ENCODE measurements around the gene ECE1. TPM values are rescaled to one million over a fixed set of nuclear protein-coding genes. Genes with fewer than 3 reads are reported as not detected.

ECE1 gene
- total RNA-seq, 3 donors from 2014 or later = 121 to 168 (median 149) TPM

DNA sequence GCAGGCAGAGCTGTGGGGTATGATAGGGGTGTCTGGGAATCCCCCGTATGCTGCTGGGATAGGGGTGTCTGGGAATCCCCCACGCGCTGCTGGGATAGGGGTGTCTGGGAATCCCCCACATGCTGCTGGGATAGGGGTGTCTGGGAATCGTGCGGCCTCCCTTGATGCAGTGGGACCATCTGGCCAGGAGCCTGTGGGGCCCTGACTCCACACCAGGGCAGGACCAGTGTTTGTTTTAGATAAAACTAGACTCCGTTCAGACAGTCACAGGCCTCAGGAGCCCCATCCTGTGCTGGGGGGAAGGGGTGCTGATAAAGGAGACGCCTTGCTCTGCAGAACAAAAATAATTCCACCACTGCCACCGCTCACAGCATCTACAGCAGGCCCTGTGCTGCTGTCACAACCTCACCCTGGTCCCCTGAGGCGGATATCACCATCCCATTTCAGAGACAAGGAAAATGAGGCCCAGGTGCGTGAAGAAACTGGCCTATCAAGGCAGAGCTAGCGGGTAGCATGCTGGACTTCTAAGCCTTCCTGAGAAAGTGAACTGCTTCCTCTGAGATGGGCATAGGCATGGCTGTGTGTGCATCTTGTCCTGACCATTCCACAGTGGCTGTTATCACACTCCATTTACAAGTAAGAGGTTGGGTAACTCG lies 24.0 kb downstream of the ECE1 start:
- H3K36me3 Mint-ChIP-seq (ENCODE audit: insufficient read depth) = peaks cover 39% of the 10 kb centered on the region

DNA sequence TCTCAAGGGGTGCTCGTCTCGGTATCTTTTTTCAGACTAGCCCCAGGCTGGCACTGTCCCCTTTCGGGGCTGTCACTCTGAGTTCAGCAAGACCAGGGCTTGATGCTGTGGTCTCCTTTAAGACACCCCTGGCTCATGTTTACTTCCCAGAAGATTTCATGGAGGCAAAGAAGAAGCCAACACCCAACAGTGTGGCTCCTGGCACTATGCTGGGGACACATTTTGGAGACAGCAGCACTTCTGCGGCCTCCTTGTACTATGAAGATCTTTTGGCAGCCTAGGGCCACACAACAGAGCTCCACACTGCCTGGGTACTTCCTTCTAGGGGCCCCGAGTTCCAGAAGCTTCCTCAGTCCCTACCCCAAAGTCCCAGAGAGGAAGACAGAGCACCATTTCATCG lies 24.6 kb downstream of the ECE1 start:
- H3K36me3 Mint-ChIP-seq (ENCODE audit: insufficient read depth) = peaks cover 43% of the 10 kb centered on the region
- no peaks in the 10 kb centered on the region for H3K27me3 Mint-ChIP-seq (ENCODE audit: low read depth)
- DNase-seq = no peak
- no peak overlapping the region for H3K4me3 Mint-ChIP-seq
- H3K9me3 Mint-ChIP-seq = no peaks in the 10 kb centered on the region
- no peak for ATAC-seq
- peaks cover 30% of the 10 kb centered on the region for H3K4me1 Mint-ChIP-seq (ENCODE audit: low read depth)

More for the DNA sequence above, 24.0 kb downstream of the ECE1 start:
- peaks cover 26% of the 10 kb centered on the region for H3K4me1 Mint-ChIP-seq (ENCODE audit: low read depth)
- H3K4me3 Mint-ChIP-seq = no peak overlapping the region
- ATAC-seq (no peak), DNase-seq (no peak)
- no peaks in the 10 kb centered on the region for H3K9me3 Mint-ChIP-seq
- H3K27me3 Mint-ChIP-seq (ENCODE audit: low read depth) = no peaks in the 10 kb centered on the region

DNA sequence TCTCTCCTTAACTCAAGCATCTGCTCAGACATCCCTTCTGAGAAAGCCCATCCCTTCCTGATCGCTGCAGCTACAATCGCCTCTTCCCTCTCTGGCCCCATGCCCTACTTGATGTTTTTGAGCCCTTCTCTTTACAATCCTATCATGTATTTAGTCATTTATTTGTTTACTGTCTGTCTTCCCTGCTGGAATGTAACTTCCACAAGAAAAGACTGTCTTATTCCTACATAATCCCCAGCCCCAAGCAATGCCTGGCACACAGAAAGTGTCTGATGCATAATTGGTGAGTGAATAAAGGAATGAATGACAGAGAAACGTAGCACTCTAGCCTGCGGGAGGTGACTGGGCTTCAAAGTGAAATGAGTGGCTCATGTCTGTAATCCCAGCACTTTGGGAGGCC lies 25.4 kb downstream of the ECE1 start:
- Mint-ChIP-seq H3K9me3 (no peaks in the 10 kb centered on the region), H3K36me3 (ENCODE audit: insufficient read depth) (peaks cover 43% of the 10 kb centered on the region)
- ATAC-seq = no peak

DNA sequence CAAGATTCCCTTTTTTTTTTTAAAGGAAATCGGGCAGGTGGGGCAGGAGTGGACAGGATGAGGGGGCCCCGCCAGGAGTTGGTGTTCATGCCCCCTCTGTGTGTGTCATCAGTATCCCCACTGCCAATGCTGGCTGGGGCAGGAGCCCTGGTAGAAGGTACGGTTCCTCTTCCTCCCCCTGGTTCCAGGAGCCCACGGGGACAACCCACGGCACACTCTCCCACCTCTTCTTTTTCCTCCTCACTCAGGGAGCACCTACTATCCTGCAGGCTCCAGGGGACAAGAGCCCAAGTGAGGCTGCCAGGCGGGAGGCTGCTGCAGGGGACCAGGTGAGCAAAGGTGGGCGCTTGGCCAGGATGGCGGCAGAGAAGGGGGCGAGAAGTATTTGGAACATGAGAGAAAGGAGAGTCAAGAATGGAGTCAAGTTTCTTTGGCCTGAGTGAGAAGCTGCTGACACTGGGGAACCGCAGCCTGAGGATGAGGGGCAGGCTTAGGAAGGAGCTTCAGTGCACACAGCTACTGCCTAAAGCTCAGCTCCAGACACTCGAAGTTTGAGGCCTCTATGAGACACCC lies 26.5 kb downstream of the ECE1 start:
- H3K36me3 Mint-ChIP-seq (ENCODE audit: insufficient read depth) = peaks cover 44% of the 10 kb centered on the region
- no peak for DNase-seq
- ATAC-seq = no peak
- no peaks in the 10 kb centered on the region for H3K27me3 Mint-ChIP-seq (ENCODE audit: low read depth)
- no peak overlapping the region for H3K4me3 Mint-ChIP-seq
- no peaks in the 10 kb centered on the region for H3K9me3 Mint-ChIP-seq
- H3K4me1 Mint-ChIP-seq (ENCODE audit: low read depth) = peaks cover 41% of the 10 kb centered on the region

More for the DNA sequence above, 25.4 kb downstream of the ECE1 start:
- DNase-seq = no peak
- Mint-ChIP-seq H3K4me3 (no peak overlapping the region), H3K27me3 (ENCODE audit: low read depth) (no peaks in the 10 kb centered on the region), H3K4me1 (ENCODE audit: low read depth) (peaks cover 29% of the 10 kb centered on the region)

DNA sequence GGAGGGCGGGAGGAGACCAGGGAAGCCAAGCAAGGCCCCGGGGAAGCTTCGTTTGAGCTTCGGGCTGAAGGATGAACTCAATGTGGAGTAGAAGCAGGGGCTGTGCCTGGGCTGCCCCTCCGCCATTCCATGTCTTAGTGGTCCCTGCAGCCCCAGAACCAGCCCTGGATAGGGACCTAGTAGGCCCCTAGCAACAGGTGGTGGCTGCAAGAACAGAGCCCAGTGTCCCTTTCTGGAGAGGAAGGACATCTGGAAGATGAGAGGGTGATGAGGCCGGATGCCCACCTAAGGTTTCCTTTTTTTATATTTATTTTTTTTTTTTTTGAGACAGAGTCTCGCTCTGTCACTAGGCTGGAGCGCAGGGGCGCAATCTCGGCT lies 27.2 kb downstream of the ECE1 start:
- Mint-ChIP-seq H3K4me3 (no peak overlapping the region), H3K36me3 (ENCODE audit: insufficient read depth) (peaks cover 48% of the 10 kb centered on the region), H3K27me3 (ENCODE audit: low read depth) (no peaks in the 10 kb centered on the region), H3K4me1 (ENCODE audit: low read depth) (peaks cover 48% of the 10 kb centered on the region), H3K9me3 (no peaks in the 10 kb centered on the region)
- DNase-seq (no peak), ATAC-seq (no peak)

DNA sequence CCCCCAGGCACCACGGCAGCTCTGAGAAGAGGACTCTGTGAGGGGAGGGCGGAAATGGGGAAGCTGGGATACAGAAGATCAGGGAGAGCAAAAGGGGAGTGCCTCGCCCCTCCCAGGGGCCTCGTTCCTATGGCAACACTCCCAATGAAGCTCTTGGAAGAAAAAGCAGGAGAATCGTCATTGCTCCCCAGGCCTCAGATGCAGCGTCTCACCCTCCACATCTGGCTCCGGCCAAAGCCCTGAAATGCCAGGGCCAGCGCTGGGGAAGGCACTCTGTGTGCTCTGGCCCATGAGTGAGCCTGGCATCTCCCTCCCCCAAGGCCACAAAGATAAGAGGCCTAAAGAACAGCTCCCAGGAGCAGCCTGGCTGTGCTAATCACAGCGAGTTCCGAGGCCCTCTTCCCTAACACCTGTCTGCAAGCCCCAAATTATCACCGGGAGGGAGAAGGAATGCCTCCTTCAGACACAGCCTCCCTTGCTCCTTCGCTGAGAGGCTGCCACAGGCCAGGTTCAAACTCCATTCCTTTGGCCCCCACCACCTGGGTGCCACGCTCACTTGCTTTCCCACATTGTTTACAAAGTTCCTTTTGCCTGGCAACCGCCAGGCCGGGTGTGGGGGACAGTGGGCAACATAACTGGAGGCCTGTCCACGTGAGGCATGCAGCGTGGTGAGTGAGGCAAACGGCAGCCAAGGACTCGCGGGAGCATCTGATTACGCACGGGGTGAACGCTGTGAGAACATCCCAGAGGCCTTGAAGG lies 27.8 kb downstream of the ECE1 start:
- H3K4me3 Mint-ChIP-seq = no peak overlapping the region
- ATAC-seq (no peak), DNase-seq (no peak)
- peaks cover 46% of the 10 kb centered on the region for H3K36me3 Mint-ChIP-seq (ENCODE audit: insufficient read depth)
- no peaks in the 10 kb centered on the region for H3K27me3 Mint-ChIP-seq (ENCODE audit: low read depth)
- peaks cover 51% of the 10 kb centered on the region for H3K4me1 Mint-ChIP-seq (ENCODE audit: low read depth)
- H3K9me3 Mint-ChIP-seq = no peaks in the 10 kb centered on the region

DNA sequence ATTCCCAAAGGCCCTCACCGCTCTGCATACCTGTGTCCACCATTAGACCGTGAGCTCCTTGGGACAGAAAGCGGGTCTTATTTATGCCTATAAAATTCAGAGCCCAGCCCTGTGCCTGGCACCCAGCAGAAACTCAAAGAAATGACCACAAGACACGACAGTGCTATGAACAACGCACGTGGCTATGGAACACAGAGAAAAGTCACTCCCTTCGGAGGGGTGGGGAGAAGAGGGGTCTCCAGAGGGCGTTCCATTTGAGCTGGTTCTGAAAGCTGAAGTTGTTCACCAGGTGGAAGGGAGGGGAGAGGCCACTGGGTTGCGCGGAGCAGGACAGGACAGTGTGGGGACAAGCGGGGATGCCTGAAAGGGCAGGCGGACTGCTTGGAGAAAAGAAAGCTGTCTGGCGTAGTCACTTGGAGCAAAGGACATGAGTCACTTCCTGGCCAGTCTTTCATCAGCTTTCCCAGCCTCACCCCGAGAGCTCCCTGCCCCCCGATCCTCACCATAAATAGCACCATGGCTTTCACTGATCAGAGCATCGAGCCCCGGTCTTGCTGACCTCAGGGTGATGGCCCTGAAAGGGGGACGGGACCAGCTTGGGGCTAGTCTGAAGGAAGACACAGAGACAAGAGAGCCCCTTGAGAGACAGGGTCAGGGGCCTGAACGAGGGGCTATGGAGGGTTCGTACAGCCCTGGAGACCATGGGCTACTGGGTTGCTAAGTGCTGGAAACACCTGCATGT lies 28.5 kb downstream of the ECE1 start:
- H3K4me1 Mint-ChIP-seq (ENCODE audit: low read depth) = peaks cover 51% of the 10 kb centered on the region
- DNase-seq (no peak), ATAC-seq (peak in 1 of 2 donors; percentile 9)
- H3K27me3 Mint-ChIP-seq (ENCODE audit: low read depth) = no peaks in the 10 kb centered on the region
- H3K9me3 Mint-ChIP-seq = no peaks in the 10 kb centered on the region
- peaks cover 41% of the 10 kb centered on the region for H3K36me3 Mint-ChIP-seq (ENCODE audit: insufficient read depth)
- no peak overlapping the region for H3K4me3 Mint-ChIP-seq

DNA sequence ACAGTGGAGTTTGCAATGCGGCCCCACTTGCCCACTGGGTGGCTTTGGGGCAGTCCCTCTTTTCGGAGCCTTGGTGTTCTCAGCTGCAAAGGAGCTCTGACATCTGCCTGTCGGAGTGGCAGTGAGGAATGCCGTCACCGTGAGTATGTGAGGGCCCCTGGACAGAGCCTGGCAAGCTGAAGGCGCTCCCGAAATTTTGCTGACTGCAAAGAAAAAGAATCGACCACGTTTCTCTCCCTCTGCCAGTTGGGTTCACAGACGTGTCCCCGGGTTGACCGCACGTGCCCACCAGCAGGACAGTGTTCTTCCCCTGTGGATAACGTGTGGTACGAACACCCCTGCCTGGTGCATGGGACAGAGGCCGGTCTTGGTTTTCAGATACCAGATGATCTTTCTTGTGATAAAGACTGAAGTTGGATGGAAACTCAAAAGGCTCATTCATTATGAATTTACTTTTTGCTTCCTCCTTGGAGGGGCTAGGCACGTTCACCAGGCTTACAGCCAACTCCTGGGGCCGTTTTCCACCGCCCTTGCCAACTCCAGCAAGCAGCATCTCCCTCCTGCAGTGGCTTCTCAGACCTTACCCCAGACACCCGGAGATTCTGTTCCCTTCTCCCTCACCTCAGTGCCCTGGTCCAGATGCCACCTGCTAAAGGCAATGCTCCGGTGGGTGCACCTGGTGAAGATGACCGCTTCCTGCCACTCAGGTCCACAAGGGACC lies 29.7 kb downstream of the ECE1 start:
- DNase-seq (no peak), ATAC-seq (no peak)
- peaks cover 43% of the 10 kb centered on the region for H3K36me3 Mint-ChIP-seq (ENCODE audit: insufficient read depth)
- H3K9me3 Mint-ChIP-seq = no peaks in the 10 kb centered on the region
- H3K4me1 Mint-ChIP-seq (ENCODE audit: low read depth) = peaks cover 51% of the 10 kb centered on the region
- H3K27me3 Mint-ChIP-seq (ENCODE audit: low read depth) = no peaks in the 10 kb centered on the region
- no peak overlapping the region for H3K4me3 Mint-ChIP-seq

DNA sequence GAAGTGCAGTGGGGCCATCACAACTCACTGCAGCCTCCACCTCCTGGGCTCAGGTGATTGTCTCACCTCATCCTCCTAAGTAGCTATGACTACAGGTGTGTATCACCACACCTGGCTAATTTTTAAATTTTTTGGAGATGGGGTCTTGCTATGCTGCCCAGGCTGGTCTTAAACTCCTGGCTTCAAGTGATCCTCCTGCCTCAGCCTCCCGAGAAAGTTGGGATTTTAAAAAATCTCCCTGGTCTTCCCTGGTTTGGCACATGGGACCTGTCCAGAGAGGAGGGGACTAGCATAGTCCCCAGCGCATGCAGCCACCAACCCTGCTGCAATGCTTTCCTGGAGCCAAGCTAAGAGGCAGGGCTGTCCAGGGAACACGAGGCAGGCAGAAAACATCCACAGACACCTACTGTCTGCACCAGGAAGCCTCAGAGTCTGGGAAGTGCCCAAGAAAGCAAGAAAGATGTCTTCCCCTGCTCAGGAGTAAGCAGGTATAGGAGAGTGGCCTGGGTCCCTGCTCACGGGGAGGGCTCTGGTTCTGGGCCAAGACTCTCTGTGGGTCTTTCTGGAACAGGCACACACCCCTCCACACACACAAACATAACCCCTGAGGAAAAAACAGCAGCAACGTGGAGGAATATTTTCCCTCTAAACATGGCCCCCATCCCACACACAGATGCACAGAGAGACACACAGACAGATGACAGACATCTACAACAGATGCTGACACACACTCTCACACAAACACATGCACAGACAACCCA lies 30.8 kb downstream of the ECE1 start:
- DNase-seq (no peak), ATAC-seq (no peak)
- Mint-ChIP-seq H3K4me1 (ENCODE audit: low read depth) (peaks cover 51% of the 10 kb centered on the region), H3K36me3 (ENCODE audit: insufficient read depth) (peaks cover 47% of the 10 kb centered on the region), H3K4me3 (no peak overlapping the region), H3K27me3 (ENCODE audit: low read depth) (no peaks in the 10 kb centered on the region), H3K9me3 (no peaks in the 10 kb centered on the region)

DNA sequence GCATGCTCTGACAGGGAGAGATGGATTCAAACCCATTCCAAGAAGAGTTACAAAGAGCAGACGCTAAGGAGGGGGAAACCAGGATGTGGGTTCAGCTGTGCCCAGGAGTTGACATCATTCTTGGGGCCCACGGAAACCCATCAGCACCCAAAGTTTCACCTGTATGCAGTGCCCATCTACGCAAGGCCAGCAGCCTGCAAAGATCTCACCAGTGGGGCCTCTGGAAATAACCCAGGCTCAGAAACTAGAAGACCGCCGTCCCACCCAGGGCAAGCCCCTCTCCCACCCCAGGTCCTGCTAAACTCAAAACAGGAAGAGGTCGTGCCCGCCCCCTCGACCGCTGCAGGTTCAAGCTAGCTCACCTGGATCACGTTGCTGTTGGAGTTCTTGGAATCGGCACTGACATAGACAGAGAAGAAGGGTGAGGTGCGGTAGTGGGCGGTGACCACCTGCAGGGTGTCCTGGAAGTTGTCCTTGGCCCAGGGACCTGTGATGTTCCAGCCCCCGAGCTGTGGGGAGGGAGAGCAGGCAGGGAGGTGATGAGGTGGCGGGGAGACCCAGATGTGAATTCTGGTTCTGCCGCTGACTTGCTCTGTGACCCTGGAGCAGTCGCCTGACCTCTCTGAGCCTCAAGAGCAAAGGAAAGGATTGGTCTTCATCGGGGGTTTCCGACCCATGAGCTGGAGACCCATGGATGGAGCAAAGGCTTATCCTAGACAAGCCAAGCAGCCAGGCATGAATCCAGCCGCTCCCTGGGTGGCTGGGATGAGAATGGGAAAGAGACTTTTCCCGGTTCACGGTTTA lies 31.7 kb downstream of the ECE1 start:
- Mint-ChIP-seq H3K4me3 (peak overlapping the region; percentile 8), H3K27me3 (ENCODE audit: low read depth) (no peaks in the 10 kb centered on the region), H3K36me3 (ENCODE audit: insufficient read depth) (peaks cover 47% of the 10 kb centered on the region), H3K9me3 (no peaks in the 10 kb centered on the region), H3K4me1 (ENCODE audit: low read depth) (peaks cover 50% of the 10 kb centered on the region)
- peak; percentile 26 to 31 for ATAC-seq
- no peak for DNase-seq

DNA sequence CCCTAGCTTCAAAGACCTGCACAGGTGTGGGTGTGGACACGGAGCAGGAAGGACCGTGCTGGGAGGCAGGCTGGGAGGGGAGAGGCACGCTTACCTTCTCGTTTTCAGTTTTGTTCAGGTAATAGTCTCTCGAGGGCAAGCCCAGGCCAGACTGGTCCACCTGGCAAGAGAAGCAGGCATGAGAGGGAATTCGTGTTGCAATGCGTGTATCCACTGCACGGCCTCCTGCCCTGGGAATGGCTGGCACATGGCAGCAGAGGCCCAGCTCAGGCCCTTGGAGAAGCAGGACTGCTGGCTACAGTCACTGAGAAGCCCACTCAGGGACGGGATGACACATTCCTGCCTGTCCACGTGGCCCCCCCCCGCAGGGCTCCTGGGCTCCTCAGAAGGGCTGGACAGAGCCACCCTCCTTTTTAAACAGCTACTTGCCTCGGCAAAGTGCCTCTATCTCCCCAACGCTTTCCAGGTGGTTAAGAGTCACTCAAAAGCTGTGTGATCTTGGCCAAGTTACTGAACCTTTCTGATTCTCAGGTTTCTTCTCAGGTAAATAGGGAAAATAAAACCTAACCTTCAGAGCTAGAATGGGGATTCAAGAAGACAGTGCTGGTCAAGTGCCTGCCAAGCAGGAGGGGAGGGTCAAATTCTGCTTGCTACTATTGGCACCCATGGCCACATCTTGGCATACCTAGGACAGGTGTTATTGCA lies 32.7 kb downstream of the ECE1 start:
- H3K4me3 Mint-ChIP-seq = no peak overlapping the region
- H3K9me3 Mint-ChIP-seq = no peaks in the 10 kb centered on the region
- H3K27me3 Mint-ChIP-seq (ENCODE audit: low read depth) = no peaks in the 10 kb centered on the region
- H3K4me1 Mint-ChIP-seq (ENCODE audit: low read depth) = peaks cover 50% of the 10 kb centered on the region
- no peak for DNase-seq
- no peak for ATAC-seq
- peaks cover 50% of the 10 kb centered on the region for H3K36me3 Mint-ChIP-seq (ENCODE audit: insufficient read depth)

DNA sequence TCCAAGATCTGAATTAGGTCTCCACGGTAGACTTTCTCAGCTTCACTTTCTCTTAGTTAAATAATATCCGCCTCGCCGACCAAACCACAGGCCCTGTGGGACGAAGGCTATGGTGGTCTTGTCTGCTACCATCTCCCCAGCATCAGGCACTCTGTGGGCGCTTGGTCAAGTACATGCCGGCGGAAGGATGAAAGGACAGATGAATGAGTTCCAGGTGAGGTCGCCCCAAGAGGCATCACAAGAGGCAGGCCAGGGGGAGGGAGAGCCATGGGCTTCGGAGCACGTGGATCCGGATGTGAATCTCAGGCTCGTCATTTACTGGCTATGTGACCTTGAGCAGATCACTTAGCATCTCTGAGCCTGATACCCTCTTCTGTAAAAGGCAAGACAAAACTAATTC lies 33.5 kb downstream of the ECE1 start:
- Mint-ChIP-seq H3K4me3 (no peak overlapping the region), H3K4me1 (ENCODE audit: low read depth) (peaks cover 52% of the 10 kb centered on the region), H3K36me3 (ENCODE audit: insufficient read depth) (peaks cover 50% of the 10 kb centered on the region), H3K9me3 (no peaks in the 10 kb centered on the region), H3K27me3 (ENCODE audit: low read depth) (no peaks in the 10 kb centered on the region)
- ATAC-seq (no peak), DNase-seq (no peak)
